GM18517 (cell line): ENCODE measurements around the gene DISC1.

ENCODE experiments used
- ATAC-seq: cut with Tn5 transposase; IDR thresholded peaks from one replicate; pipeline ENCODE4 v1.9.1; 2021; ENCODE audit warnings: mild to moderate bottlenecking, moderate library complexity; ENCODE audit not compliant: unreplicated experiment

Gene DISC1

GRCh38 chr1:231972111-231972445 lies 345.5 kb downstream of the DISC1 start:
- ATAC-seq = no peak

DNA sequence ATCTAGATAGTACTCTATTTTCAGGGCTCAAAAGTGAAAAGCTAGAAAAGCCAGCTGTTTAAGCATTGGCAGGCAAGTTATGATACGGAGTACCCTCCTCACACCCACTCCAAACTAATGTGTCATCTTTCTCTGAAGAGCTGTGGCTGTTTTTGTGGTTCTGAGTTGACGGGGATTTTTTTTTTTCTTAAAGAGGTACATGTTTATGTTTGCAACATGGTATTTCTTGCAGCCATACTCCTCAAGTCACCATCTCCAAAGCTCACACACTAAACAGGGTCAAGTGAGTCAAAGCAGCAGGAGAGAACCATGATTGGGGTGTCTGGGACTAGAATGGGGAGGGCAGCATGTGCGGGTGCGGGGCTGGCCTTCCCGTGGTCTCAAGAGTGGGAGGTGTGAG lies 347.2 kb downstream of the DISC1 start:
- no peak for ATAC-seq

GRCh38 chr1:231976231-231976630 lies 349.6 kb downstream of the DISC1 start:
- ATAC-seq = no peak

- ATAC-seq = no peak
Observed at GRCh38 chr1:231981675-231982074, 355.1 kb downstream of the DISC1 start.

DNA sequence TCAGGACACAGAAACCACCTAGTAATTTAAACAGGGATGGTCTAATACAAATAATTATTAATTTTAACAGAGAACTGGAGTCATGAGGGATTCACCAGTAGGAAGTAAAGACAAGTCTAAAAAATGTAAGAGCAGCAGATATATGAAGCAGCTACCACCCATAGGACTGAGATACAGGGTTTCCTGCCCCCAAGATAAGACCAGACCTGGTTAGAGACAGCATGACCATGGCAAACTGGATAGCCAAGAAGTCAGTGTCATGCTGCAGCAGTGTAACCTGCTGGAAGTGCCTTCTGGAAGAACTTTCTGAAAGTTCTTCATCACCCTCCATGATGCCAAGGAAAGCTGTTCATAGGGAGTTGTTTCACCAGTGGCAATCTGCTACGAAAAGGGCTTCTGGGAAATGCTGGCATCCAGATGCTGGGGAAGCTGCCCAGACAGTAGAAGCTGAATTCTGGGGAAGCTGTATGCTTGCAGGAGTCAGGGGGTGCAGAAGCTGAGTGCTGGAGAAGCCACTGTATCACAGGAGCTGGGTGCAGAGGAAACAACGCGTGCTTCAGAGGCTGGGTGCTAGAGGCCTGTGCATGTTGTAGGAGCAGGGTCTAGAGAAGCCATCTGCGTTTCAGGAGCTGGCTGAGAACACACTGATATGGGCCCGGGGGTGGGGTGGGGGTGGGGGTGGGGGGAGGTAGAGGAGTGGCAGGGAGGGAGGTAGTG lies 356.4 kb downstream of the DISC1 start:
- ATAC-seq = no peak

GRCh38 chr1:231983588-231984193 lies 357.1 kb downstream of the DISC1 start:
- ATAC-seq = no peak

DNA sequence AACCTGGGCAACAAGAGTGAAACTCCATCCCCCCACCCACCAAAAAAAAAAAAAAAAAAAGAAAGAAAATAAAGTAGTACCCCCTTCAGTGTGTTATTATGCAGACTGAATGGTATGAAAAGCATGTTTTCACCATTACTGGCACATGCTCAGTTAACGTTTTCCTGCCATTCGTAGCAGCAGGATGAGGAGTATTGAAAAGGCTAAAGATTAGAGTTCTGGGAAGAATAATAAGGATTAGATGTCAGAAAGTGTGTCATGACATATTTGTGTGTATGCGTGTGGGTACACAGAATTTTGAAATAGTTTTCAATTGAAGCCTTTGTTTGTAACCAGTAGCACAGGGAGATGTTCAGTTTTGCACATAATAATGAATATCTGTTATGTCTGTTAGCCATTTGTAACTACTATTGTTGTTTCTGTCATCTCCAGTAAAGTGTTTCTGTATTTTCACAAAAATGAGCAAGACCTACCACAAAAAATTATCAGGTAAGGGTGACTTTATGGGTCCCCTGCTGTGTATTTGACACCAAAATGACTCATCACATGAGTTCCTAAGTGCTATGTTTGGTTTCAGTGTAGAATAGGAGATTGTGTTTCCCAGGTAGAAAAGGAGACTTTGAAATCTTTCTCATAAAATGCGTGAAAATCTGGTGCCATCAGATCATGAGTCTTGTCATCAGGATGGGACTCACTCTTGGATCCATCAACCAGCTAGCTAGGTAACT lies 358.9 kb downstream of the DISC1 start:
- no peak for ATAC-seq

DNA sequence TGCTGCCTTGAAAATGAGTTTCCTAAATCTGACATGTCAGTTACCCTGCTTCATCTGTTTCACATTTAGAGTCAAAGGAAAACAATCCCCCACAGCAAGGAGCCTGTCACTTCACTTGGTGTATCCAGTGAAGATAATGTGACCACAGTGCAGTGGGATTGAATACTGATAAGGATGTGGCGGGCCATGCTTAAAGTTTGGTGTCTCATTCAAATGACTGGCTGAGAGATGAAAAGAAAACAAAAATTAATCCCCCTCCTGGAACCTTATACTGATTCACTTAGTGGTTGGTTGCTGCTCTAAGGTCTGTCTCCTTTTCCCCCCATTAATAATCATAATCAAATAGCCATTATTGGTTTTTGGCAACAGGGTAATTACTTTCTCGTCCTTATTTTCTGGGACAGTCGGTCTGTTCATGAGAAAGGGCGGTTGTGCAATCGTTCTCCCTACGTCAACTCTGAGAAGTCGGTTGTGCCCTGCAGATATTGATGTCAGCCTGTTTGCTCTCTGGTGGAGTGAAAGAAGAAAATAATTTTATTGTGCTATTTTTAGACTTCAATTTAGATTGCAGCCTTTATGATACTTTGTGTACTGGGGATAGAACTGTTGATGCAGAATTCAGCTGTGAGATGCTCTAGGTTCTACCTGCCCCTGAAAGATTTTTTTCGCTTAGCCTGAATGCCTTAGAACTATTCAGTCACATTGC lies 360.2 kb downstream of the DISC1 start:
- ATAC-seq = no peak

DNA sequence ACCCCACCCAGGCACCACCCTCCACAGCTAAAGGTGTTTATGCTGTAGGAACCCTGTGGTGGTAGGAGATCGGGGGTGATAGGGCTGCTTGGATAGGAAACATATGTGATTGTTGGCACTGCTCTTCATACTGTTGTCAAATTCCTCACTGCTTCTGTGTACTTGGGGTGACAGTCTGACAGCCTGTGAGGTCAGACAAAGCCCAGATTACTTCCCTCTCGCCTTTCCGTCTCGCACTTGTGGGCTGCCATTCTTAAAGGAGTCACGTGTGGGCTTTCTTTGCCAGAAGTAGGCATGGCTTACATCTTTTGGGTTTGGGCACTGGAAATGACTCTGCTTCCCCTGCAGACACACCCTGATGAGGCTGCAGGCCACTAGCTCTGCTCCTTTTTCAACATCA lies 363.8 kb downstream of the DISC1 start:
- ATAC-seq = no peak

DNA sequence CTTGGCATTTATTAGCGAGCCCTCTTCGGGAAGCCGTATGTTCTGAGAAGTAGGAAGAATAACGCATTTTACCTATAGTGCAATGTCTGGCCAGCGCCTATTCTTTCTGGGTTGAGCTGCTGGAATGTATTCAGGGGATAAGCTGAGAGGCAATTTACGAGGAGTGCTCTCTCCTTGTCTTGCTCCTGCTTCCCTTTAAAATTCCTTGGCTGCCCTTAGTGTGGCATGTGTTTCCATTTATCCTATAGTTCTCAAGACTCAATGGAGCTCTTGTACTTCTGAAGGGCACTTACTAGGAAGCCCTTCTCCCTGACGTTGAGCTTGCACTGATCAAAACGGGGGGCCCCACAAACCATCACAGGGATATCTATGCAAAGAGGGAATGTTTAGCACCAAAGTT lies 364.6 kb downstream of the DISC1 start:
- no peak for ATAC-seq

GRCh38 chr1:231993968-231994455 lies 367.4 kb downstream of the DISC1 start:
- ATAC-seq = no peak

DNA sequence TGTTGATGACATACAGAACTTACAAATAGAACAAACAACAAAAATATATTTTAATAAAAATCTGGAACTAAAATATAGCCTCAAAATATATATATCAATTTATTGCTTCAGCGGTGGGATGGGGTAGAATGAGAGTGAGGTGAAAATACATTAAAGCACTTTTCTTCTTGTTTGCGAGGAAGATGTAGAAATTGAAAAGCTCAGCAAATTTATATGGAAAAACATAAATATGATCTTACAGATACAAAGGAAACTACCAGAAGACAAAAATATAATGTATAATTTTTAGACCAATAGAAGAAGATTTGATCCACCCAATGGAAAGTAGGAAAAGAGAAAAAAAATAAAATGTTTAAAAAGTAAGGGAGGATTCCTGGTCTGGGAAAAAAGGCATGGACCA lies 372.2 kb downstream of the DISC1 start:
- no peak for ATAC-seq

DNA sequence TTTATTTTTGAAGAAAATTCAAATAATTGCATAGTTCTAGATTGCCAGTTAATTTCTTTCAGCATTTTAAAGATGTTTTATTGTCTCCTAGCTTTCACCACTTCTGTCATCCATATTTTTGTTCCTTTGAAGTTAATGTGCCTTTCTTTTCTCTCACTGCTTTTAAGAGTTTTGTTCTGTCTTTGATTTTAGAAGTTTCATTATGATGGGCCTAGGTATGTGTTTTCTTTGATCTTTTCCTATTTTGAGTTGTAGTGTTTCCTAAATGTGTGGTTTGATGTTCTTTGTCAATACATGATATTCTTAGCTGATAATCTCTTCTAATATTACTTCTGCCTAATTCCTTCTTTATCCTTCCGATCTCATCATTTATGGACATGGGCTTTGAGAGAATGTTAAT lies 378.7 kb downstream of the DISC1 start:
- ATAC-seq = no peak

GRCh38 chr1:232009741-232010140 lies 383.2 kb downstream of the DISC1 start:
- no peak for ATAC-seq

- no peak for ATAC-seq
Observed at GRCh38 chr1:232011961-232012360, 385.4 kb downstream of the DISC1 start.

DNA sequence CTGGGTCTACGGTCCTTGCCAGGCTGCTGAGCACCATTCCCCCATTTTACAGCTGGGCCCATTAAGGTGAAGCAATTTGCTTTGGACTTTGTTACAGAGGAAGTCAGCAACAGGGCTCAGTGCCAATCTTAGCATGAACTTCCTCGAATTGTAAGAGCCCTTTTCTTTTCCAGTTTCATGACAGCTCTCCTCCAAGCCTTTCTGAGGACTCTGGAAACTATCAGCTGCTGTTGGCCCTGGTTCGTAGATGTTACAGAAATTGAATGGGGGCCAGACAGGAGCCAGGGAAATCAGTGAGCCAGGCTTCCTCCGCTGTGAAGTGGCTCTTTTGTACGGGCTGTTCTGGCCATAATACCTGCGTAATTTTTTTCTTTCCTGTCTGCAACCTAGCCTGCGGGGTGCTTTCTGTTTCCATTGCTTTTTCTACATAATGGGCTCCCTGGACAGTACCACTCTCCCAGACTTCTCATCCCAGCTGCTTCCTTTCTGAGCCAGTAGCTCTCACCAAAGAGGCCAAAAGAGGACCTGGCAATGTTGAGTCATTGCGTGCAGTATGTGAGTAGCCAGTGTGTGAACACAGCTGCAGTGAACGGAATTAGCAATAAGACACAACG lies 386.3 kb downstream of the DISC1 start:
- ATAC-seq = no peak

DNA sequence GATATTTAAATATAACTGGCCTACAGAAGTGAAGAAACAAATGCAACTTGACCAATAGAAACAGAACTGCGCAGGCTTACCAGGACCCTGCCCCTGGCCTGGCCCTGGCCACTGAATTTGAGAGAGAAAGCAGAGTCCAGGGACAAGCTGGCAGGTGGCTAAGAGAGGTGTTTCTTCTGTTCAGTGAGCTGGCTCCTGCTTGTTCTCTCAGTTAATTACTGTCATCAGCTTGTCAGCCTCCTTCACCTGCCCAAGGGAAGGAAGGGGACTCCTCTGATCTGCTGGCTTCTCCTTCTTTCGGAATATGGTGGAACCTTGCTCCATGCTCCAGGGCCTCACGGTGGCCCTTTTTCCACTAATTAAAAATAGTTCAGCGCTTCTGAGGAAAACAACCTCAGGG lies 388.4 kb downstream of the DISC1 start:
- no peak for ATAC-seq

DNA sequence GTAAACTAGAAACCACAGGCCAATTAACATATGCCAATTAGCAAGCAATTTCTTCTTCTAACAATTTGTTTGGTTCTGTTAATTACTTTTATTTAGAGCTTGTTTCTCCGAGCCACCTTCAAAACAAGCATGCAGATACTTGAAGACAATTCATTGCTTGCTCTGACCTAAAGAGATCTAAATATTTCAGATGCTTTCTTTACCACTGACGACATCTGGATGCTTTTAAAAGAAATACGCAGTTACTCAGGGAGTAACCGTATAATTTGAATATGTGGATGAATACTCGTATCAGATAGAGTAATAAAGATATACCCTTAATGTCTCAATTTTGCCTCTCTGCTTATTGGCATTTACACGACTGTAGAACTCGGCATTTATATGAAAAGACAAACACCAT lies 390.0 kb downstream of the DISC1 start:
- no peak for ATAC-seq

DNA sequence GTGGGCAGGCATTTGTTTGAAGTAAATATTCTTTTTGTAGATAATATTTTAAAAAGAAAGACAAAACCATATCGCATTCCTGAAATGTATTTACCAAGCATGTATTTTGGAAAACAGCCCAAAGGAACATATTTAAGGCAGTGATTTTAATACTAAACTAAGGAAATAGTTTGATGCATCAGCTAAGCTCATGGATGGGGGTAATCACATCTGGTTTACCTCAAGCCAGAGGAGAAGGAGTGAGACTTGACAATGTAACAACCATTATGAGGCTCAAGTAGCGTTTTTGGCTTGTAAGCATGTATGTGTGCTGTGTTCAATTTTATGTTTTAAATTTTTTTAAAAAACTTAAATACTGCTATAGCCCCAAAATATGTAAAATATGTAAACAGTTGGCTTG lies 390.5 kb downstream of the DISC1 start:
- ATAC-seq = no peak

DNA sequence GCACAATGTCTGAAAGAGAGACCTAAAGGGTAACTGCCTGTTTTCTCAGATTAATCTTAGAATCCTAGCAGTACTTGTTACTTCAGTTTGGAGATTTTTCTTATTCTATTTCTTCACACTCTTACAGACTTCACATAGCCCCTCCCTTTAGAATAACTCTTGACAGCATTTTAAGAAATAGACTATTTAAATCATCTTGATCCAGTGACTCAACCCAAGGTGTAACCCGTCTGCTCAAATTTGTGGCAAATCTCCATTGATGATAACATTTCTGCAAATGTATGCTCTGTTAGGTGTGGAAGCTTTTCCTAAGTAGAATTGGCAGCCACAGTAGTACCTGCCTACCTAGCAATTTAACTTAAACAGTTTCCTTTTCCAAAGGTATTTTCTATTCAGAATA lies 391.2 kb downstream of the DISC1 start:
- no peak for ATAC-seq
